H1 (cell line): ENCODE data around the gene GRID1. TPM values are rescaled to one million over a fixed set of nuclear protein-coding genes. Genes with fewer than 3 reads are reported as not detected.

Experiments used
- CTBP2 ChIP-seq: IDR thresholded peaks from 2 replicates; pipeline ENCODE4 v1.7.0; 2011; ENCODE audit warnings: borderline replicate concordance, mild to moderate bottlenecking, moderate library complexity, mixed read lengths, low read length; ENCODE audit not compliant: insufficient read depth, insufficient read length
- FOSL1 ChIP-seq: IDR thresholded peaks from 2 replicates; pipeline ENCODE4 v1.6.1; 2011; ENCODE audit warnings: mild to moderate bottlenecking, low read depth, low read length, moderate library complexity; ENCODE audit not compliant: insufficient read depth
- SIN3A ChIP-seq, 2 experiments: IDR thresholded peaks in 1 of 2; conservative IDR thresholded peaks in 1 of 2; 2 replicates each; pipeline ENCODE4 v1.6.1; 2011 to 2012; ENCODE audit warnings: low read length in 2 of 2, improper control_type of control experiment in 1 of 2, low read depth in 1 of 2, mild to moderate bottlenecking in 1 of 2
- polyA plus RNA-seq, 7 experiments: library from polyadenylated mRNA; depleted of rRNA in 3 of 7; stranded (reverse) in 5 of 7; unstranded in 2 of 7; fragments of >200 nt in 5 of 7; fragments of 200-250 nt in 2 of 7; gene quantifications; 1 replicate in 5 of 7; 2 replicates in 1 of 7; 4 replicates in 1 of 7; pipeline versions ENCODE4 v1.2.1 to v1.2.3, GENCODE V29; 2011 to 2013; ENCODE audit warnings: missing spikeins in 2 of 7, mixed read lengths in 2 of 7
- total RNA-seq: library from RNA; stranded (reverse); fragmentation: NEBNext Ultra II Directional; extraction: Animal tissue kit (Norgen Biotek cat#: 25700); gene quantifications from 2 replicates; pipeline ENCODE4 v1.2.1, GENCODE V29; 2021
- TF ChIP-seq, protein P1 (sequence below): fragments of 300-600 bp; sonication (generic); IDR thresholded peaks from 2 replicates; pipeline ENCODE4 v1.7.1; 2012; ENCODE audit warnings: low read length, moderate library complexity, mild to moderate bottlenecking, inconsistent platforms; ENCODE audit not compliant: insufficient replicate concordance
- TF ChIP-seq, protein P2 (sequence below): IDR thresholded peaks from 2 replicates; pipeline ENCODE4 v1.6.1; 2011; ENCODE audit warnings: low read length, improper control_type of control experiment

The GRID1 gene
- total and polyA plus RNA-seq, 2 of the 8 experiments (the other 6 are each of a cell fraction or from before 2014, with no cell fraction given) = 0.22 to 0.30 TPM

DNA sequence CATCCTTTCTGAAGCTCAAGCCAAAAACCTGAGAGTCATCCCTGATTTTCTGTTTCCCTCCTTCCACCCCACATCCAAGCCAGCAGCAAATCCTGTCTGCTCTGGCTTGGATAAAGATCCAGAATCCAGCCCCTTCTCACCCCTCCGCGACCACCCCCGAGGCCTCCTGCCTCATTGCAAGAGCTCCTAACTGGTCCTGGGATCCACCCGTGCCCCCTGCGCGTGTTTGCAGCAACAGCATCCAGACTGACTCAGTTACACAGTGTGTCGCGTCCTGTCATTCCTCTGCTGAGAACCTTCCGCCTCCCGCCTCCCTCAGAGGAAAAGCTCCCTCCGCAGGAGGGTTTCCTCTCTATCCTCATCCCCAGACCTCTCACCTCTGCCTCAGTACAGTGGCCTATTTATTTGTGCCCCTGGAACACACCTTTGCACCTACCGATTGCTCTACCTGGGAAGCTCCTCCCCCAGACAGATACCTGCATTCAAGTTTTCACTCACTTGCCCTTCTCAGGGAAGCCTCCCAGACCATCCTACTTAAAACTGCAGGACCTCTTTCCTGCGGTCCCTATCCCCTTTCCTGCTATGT lies 21.6 kb upstream of the GRID1 start (continued):
- TF ChIP-seq, protein P1, sequence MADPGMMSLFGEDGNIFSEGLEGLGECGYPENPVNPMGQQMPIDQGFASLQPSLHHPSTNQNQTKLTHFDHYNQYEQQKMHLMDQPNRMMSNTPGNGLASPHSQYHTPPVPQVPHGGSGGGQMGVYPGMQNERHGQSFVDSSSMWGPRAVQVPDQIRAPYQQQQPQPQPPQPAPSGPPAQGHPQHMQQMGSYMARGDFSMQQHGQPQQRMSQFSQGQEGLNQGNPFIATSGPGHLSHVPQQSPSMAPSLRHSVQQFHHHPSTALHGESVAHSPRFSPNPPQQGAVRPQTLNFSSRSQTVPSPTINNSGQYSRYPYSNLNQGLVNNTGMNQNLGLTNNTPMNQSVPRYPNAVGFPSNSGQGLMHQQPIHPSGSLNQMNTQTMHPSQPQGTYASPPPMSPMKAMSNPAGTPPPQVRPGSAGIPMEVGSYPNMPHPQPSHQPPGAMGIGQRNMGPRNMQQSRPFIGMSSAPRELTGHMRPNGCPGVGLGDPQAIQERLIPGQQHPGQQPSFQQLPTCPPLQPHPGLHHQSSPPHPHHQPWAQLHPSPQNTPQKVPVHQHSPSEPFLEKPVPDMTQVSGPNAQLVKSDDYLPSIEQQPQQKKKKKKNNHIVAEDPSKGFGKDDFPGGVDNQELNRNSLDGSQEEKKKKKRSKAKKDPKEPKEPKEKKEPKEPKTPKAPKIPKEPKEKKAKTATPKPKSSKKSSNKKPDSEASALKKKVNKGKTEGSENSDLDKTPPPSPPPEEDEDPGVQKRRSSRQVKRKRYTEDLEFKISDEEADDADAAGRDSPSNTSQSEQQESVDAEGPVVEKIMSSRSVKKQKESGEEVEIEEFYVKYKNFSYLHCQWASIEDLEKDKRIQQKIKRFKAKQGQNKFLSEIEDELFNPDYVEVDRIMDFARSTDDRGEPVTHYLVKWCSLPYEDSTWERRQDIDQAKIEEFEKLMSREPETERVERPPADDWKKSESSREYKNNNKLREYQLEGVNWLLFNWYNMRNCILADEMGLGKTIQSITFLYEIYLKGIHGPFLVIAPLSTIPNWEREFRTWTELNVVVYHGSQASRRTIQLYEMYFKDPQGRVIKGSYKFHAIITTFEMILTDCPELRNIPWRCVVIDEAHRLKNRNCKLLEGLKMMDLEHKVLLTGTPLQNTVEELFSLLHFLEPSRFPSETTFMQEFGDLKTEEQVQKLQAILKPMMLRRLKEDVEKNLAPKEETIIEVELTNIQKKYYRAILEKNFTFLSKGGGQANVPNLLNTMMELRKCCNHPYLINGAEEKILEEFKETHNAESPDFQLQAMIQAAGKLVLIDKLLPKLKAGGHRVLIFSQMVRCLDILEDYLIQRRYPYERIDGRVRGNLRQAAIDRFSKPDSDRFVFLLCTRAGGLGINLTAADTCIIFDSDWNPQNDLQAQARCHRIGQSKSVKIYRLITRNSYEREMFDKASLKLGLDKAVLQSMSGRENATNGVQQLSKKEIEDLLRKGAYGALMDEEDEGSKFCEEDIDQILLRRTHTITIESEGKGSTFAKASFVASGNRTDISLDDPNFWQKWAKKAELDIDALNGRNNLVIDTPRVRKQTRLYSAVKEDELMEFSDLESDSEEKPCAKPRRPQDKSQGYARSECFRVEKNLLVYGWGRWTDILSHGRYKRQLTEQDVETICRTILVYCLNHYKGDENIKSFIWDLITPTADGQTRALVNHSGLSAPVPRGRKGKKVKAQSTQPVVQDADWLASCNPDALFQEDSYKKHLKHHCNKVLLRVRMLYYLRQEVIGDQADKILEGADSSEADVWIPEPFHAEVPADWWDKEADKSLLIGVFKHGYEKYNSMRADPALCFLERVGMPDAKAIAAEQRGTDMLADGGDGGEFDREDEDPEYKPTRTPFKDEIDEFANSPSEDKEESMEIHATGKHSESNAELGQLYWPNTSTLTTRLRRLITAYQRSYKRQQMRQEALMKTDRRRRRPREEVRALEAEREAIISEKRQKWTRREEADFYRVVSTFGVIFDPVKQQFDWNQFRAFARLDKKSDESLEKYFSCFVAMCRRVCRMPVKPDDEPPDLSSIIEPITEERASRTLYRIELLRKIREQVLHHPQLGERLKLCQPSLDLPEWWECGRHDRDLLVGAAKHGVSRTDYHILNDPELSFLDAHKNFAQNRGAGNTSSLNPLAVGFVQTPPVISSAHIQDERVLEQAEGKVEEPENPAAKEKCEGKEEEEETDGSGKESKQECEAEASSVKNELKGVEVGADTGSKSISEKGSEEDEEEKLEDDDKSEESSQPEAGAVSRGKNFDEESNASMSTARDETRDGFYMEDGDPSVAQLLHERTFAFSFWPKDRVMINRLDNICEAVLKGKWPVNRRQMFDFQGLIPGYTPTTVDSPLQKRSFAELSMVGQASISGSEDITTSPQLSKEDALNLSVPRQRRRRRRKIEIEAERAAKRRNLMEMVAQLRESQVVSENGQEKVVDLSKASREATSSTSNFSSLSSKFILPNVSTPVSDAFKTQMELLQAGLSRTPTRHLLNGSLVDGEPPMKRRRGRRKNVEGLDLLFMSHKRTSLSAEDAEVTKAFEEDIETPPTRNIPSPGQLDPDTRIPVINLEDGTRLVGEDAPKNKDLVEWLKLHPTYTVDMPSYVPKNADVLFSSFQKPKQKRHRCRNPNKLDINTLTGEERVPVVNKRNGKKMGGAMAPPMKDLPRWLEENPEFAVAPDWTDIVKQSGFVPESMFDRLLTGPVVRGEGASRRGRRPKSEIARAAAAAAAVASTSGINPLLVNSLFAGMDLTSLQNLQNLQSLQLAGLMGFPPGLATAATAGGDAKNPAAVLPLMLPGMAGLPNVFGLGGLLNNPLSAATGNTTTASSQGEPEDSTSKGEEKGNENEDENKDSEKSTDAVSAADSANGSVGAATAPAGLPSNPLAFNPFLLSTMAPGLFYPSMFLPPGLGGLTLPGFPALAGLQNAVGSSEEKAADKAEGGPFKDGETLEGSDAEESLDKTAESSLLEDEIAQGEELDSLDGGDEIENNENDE = no peak
- TF ChIP-seq FOSL1 = no peak
- TF ChIP-seq CTBP2 = no peak
- TF ChIP-seq SIN3A (conservative IDR thresholded peaks at IDR 0.05 in 1 of 2, IDR thresholded peaks at IDR 0.05 in 1 of 2; ENCODE audit: low read depth in 1 of 2, low read length in 2 of 2) = no peak
- TF ChIP-seq, protein P2, sequence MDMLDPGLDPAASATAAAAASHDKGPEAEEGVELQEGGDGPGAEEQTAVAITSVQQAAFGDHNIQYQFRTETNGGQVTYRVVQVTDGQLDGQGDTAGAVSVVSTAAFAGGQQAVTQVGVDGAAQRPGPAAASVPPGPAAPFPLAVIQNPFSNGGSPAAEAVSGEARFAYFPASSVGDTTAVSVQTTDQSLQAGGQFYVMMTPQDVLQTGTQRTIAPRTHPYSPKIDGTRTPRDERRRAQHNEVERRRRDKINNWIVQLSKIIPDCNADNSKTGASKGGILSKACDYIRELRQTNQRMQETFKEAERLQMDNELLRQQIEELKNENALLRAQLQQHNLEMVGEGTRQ = no peak
